Measurements from ENCODE around the gene TXNL4A.

Gene TXNL4A

DNA sequence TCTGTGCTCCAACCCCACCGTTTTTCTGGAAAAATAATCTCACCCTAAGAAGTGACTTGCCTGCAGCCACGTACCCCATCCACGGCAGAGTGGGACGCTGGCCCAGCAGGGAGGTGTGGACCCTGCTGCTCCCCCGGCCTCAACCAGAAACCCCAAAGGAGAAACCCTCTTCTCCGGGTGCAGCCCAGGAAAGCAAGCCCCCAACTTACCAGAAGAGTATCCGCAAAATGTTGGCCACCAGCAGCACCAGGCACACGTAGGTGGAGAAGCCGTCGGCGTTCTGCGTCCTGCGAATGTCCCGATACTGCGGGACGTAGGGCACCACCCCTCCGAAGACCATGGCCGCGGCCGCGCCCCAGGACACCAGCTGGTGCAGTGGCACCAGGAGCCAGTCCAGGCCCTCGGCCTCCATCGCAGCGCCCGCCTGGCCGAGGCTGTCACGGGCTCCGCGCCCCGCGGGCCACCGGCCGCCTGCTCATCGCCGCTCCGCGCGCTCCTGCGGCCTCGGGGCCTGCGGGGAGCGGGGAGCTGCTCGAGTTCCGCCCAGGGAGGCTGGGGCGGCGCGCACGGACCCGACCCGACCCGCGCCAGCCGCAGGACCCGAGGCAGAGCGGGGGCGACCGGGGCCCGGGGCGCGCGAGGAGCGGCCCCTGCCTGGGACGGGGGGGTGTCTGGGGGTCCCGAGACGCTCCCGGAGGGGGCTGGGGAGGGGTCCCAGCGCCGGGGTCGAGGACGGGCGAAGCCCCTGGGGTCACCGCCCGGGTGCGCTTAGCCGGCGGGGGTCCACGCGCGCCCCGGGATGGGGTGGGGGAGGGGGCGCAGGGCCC, 37.6 kb downstream of the TXNL4A start:
- H3K4me3 ChIP-seq (ENCODE audit: low read depth, low read length) = peak overlapping the region; percentile 67
- TF ChIP-seq, protein P1, sequence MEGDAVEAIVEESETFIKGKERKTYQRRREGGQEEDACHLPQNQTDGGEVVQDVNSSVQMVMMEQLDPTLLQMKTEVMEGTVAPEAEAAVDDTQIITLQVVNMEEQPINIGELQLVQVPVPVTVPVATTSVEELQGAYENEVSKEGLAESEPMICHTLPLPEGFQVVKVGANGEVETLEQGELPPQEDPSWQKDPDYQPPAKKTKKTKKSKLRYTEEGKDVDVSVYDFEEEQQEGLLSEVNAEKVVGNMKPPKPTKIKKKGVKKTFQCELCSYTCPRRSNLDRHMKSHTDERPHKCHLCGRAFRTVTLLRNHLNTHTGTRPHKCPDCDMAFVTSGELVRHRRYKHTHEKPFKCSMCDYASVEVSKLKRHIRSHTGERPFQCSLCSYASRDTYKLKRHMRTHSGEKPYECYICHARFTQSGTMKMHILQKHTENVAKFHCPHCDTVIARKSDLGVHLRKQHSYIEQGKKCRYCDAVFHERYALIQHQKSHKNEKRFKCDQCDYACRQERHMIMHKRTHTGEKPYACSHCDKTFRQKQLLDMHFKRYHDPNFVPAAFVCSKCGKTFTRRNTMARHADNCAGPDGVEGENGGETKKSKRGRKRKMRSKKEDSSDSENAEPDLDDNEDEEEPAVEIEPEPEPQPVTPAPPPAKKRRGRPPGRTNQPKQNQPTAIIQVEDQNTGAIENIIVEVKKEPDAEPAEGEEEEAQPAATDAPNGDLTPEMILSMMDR (IDR thresholded peaks at IDR 0.05; ENCODE audit: low read depth, low read length, missing control alignments) = no peak
- in situ Hi-C loops (cut with HindIII; ENCODE audit: low sequenced_read_pairs) = no loop called here
- no peak for DNase-seq (ENCODE audit: low read depth)

DNA sequence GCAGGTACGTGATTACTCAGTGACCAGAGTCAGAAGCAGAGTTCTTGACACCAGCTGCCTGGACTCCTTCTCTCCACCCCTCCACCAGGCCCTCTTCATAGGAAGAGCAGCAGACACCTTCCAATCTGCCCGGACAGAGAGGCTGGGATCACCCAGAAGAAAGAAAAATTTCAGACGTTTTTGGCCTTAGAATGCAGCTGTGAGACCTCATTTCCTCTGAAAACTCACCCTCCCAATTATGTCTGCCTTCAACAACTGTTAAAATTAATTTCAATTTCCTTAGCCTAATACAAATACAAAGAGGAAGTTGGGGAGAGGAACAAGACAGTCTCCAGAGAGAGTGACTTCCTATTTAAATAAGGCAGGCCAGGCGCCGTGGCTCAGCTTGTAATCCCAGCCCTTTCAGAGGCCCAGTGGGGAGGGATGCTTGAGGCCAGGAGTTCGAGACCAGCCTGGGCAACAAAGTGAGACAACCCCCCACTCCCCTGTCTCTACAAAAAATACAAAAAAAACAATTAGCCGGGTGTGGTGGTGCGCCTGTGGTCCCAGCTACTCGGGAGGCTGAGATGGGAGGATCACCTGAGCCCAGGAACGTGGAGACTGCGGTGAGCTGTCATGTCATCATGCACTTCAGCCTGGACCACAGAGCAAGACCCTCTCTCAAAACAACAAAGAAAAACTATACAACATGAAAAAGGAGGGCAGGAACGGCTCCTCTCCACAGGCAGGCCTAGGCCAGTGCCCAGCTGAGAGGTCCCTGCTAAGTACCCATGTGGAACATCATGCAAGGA, 38.5 kb downstream of the TXNL4A start:
- H3K4me3 ChIP-seq (ENCODE audit: low read depth, low read length) = peak overlapping the region; percentile 67
- in situ Hi-C loops (cut with HindIII; ENCODE audit: low sequenced_read_pairs) = no loop called here
- TF ChIP-seq, protein P1 (IDR thresholded peaks at IDR 0.05; ENCODE audit: low read depth, low read length, missing control alignments) = no peak
- DNase-seq (ENCODE audit: low read depth) = no peak

DNA sequence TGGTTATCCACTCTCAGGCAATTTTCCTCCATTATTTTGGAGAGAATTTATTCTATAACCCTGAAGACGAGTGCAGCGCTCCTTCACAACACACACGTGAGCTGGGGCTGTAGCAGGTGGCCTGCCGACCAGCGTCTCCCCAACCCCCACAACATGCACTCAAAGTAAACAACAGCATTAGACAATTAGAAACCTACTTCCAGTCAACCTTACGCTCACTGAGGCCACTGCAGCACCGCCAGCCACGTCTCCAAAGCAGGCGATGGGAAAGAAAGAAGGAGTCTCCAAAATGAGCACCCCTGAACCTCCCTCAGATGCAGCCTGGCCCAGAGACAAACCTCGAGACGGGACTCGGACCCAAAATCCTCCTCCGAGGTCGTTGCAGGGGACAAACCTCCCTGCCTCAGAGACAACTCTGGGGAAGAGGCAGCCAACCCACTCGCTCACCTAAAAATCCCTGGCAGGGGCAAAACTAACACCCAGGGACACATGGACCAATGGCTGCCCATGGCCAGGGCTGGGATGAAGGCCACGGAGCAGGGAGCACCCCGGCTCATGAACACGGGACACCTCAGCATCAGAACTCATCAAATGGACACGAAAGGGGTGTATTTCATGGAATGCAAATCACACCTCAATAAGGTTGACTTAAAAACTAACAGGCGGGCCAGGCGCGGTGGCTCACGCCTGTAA, 39.5 kb downstream of the TXNL4A start:
- in situ Hi-C loops (cut with HindIII; ENCODE audit: low sequenced_read_pairs) = no loop called here
- no peak for DNase-seq (ENCODE audit: low read depth)
- no peak overlapping the region for H3K4me3 ChIP-seq (ENCODE audit: low read depth, low read length)
- TF ChIP-seq, protein P1 (IDR thresholded peaks at IDR 0.05; ENCODE audit: low read depth, low read length, missing control alignments) = no peak

DNA sequence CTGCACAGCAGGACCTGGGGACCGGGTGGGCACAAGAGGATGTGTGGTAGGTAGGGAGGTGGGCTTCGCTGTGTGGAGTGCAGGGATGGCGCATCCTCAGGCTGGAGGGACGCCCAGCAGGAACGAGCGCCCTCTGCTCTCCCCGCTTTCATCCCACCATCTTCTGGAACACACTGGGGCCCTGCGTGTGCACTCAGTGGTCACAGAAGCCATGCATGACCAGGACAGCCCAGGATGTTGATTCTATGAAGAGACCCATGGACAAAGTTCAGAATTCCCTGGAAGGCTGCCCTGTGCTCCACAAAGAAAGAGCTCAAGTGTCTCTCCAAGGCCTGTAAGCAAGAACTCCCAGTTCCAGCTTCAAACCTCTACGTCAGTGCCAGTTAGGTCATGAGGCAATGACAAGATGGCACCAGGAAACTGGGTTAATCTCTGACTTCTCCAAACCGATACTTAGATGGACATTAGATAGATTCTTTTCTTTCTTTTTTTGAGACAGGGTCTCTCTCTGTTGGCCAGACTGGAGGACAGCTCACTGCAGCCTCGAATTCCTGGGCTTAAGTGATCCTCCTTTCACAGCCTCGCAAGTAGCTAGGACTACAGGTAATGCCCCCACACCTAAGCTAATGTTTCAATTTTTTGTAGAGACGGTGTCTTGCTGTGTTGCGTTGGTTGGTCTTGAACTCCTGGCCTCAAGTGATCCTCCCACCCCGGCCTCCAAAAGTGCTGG, 40.3 kb downstream of the TXNL4A start:
- TF ChIP-seq, protein P1 (IDR thresholded peaks at IDR 0.05; ENCODE audit: low read depth, low read length, missing control alignments) = no peak
- in situ Hi-C loops (cut with HindIII; ENCODE audit: low sequenced_read_pairs) = no loop called here
- no peak overlapping the region for H3K4me3 ChIP-seq (ENCODE audit: low read depth, low read length)
- DNase-seq (ENCODE audit: low read depth) = no peak

DNA sequence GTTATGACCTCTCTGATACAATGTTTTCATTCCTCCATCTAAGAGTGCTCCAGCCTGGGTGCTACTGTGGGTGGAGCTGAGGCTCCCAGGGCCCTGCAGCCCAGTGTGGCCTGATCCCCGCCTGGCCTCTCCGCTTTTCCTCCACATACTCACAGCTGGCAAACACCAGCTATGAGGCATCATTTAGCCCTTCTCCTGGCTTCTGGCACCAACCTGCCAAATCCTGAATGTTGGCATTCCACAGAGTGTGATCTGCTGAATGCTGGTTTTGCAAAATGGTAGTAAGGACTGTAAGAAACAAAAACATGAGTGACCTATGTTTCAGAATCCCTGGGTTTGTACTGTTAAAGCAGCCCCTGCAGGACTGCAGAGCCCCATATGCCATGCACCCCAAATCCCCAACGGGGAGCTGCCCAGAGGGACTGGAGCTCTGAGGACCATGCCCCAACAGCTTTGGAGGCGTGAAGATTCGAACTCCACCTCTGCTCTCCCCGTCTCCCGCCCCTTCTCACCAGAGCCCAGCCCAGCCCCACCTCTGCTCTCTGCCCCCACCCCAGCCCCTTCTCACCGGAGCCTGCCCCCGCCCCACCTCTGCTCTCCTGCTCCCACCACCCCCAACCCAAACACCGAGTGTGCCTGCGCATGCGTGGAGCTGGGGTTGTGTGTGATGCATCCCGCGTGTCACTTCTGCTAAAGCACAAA, 41.2 kb downstream of the TXNL4A start:
- no peak overlapping the region for H3K4me3 ChIP-seq (ENCODE audit: low read depth, low read length)
- in situ Hi-C loops (cut with HindIII; ENCODE audit: low sequenced_read_pairs) = no loop called here
- TF ChIP-seq, protein P1 (IDR thresholded peaks at IDR 0.05; ENCODE audit: low read depth, low read length, missing control alignments) = no peak
- DNase-seq (ENCODE audit: low read depth) = no peak
